NCI-H82 treated with DMSO at 0.1 percent for 48 hours (cell line): ENCODE results near the gene EYS.
"Not testable (repeated sequence)": the region's sequence is repeated elsewhere in the genome, so short reads cannot be mapped to it uniquely, and the experiment has no call there.

Experiments used
- DNase-seq: peaks from one replicate; lab custom pipeline; 2025; ENCODE audit not compliant: unreplicated experiment; lab: John Stamatoyannopoulos, UW

The EYS gene

DNA sequence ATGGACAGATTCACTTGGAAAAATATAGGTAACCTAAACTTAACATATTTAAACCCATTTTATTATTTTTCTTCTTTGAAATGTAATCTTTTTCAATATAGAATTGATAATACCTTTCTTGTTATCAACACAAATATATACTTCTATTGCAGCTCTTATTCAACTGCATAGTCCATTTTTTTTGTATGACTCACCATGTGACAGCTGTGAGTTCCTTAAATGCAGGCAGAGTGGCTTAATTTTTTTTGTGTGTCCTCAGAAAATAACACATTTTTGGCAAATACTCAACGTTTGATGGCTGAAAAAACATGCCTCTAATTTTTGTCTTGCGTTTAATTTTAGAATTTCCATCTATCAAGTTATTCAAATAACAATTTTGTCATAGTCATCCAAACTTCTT lies 1616.7 kb downstream of the EYS start:
- DNase-seq: no peak

DNA sequence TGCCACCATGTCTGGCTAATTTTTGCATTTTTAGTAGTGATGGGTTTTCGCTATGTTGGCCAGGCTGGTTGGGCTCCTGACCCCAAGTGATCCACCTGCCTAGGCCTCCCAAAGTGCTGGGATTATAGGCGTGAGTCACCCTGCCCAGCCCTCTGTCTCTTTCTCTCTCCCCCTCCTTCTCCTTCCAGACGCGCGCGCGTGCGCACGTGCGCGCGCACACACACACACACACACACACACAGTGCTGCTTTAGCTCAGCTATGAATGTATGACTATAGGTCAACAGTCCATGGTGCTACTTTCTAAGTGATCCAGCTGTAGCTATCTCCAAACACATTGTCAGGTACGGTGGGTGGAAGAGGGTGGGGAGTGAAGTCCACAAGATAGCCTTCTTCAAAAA lies 1621.9 kb downstream of the EYS start:
- no peak for DNase-seq

DNA sequence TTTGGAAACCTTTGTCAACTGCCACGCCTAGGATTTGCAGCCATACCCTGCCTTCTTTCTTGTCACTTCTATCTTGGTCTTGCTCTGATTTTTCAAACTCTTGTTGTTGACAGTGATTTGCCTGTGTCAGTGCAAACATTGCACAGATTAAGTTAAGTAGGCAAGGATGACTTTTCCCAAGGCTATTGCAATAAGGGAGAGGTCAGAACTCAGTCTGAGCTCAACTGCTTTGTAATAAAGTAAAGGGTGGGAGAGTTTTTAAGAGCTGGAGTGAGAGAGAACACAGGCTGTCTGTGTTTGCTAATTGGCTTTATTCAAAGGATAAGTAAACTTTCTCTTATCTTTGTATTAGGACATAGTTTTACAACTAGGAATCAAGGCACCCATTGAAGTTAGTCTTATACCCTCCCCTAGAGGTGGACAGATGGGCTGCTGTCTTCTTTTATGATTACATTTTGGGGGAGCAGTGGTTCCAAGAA lies 1622.8 kb downstream of the EYS start:
- DNase-seq: no peak

DNA sequence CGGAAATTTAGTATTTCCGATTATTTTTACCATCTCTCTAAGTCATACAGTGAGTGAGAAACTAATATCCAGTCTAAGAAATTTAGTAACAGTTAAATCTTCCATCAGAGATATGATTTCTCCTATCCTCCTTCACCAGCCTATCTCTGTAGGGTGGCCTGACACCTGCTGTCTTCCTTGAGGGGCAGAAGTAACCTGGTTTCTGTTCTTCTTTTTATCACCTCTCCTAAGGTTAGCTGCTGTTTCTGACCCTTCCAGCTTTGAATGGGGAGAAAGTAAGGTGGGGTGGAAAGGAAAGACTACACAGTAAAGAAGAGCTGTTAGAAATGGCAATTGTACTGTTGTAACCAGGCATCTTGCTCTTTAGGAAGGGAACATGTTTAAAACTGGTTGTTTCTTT lies 1623.8 kb downstream of the EYS start:
- DNase-seq: no peak

DNA sequence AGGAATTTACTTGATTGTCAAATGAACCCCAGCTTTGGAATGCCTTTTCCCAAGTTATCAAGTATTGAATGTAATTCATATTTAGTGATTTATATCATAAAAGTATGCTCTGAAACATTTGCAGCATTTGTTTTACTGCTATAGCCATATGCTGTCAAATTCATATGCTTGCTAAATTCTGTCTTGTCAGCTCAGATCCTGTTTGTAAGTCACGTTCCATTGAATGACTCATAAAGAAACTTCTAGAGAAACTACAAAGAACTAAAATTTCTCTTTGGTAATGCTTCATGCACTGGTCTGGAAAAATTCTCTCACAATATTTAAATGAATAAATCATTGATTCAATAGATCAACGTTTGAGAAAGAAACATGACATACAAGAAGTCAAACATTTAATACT lies 1625.6 kb downstream of the EYS start:
- DNase-seq: no peak

DNA sequence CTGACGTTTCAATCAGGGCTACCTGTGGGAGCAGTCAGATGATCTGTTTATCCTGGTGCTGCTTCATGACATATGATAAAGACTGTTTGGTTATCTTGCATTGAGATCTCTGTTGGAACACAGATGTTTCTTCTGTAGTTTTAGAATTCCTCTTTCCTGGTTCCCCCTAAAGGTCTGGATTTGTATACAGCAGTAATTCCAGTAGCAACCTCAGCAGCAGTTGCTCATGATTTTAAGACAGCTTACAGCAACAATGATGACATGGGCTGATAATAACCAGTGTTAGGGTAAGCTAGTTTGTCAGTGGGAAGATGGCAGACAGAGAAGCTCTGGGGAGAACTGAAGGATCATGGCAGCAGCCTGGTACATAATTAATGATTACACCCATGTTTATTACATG lies 1632.0 kb downstream of the EYS start:
- DNase-seq: no peak

DNA sequence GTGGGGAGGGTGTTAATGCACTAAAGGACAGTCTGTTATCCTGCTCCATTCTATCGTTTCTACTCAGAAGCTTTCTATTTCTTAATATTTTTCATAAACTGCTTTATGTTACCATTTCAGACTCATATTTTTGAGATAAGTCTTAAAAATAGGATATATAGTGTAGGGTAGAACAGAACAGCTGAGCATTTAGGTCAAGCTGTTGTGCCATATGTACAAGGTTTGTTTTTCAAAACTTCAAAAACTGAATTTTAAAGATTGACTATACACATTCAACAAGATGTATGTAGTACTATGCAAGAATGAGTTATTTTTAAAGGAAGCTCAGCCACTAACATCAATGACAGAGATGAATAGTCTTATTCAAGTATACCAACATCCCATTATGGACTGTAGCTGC lies 1634.3 kb downstream of the EYS start:
- DNase-seq: no peak

DNA sequence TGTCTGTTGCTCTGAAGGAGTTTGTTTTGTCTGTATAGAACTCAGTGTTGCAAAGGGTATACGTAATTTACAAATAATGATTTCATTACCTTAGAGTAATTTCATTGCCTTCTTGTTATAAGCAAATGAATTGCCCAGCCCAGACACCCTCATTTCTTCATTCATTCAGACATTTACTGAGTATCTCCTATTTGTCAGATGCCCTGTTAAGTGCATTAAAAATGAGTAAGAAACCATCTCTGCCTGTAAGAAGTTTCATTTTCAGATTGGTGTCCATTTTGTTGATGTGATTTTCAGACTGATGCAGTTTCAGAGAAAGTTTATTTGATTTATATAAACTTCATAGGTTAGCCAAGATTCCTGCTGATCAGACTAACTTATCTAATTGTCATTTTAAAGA lies 1642.1 kb downstream of the EYS start:
- DNase-seq: no peak

DNA sequence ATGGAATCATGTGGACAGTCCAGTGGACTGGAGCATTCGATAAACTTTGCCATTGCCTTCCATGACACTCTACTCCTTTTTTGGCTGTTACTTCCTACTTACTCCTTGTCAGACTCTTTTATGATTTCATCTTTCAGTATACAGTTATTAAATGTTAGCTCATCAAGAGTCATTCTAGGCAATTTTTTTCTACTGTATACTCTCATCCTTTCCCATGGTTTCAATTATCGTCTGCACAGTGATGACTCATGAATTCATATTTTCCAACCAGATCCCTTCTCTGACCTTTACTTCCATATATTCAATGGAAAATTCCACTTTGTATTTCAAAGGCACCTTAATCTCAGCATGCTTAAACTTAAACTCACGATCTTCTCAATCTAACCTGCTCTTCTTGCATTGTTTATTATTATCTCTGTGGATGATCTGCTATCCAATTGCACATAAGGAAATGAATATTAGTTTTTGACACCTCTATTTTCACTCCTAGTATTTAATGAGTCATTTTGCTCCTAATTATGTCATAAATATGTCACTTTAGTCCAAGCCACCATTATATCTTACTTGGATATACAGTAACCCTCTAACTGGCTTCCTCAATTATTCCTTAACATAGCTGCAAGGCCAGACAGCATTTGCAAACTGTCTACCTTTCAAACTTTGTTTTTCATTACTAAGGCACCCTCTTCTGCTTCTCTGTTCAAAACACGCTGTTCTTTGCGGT lies 1643.9 kb downstream of the EYS start:
- no peak for DNase-seq

DNA sequence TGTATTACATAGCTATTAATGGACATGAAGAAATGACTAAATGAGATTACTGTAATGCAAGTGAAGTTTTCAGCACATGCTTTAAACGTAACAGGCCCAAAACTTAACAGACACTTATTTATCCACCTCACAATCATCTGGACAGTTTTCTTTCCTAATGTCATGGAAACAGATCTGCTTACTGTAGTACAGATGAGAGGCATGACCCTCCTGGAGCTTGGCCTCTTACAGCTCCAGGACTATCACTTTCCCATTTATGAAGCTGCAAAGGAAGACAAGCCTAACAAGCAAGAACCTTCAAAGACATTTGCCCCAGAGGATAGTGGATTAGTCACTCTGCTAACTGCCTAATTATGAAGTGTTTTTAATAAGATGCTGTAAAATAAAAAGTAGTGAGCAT lies 1652.2 kb downstream of the EYS start:
- DNase-seq: no peak

DNA sequence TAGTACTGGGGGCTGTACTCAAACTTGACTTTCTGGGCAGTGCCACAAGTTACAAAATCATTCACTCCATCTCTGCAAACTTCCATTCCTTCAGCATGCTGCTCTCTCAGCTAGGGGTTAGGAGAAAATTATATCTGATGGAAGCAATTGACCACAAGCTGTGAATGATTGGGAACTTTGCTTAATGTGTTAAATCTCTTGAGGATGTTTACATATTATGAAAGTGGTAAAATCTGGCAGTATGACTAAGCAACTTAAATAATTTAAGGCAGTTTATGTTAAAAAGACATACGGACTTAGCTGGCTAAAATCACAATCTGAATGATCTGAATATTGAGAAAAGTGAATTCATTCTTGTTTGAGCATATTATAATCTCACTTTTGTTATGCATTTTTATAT lies 1656.4 kb downstream of the EYS start:
- no peak for DNase-seq

DNA sequence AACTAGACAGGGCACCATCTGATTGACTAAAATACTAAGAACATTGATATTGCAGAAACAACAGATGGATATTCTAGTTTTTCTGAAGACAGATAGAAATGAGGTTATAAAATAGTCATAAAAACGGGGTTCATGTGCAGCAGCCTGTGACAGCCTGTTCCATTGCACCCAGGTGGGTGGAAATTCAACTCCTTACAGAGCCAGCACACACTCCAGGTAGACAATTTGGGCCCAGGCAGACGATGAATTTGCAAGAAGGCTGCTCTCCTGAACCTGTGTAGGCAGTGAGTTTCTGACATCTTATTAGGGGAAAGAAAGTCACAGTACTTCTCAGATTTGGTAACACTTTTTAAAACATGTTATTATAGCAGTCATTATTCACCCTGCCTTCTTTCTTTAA lies 1657.3 kb downstream of the EYS start:
- DNase-seq: no peak

DNA sequence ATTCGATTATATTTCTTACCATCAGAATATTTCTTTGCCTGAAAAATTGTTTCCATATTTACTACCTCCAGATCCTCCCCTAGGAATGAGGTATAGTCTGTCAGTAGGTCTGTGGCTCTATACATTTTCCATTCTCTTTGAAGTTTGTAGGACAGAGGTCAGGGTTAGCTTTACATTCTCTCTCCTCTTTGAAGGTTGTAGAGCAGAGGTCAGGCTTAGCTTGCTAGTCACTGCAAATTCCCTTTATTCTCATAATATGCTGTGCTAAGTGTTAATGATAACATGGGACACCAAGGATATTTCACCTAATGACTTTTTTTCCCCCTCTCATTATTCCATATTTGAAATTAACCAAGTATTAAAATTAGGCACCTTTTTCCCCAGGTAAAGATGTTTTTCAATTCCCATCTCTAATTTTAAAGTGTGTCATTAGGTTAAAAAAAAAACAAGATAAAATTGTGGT lies 1660.2 kb downstream of the EYS start:
- DNase-seq: no peak

DNA sequence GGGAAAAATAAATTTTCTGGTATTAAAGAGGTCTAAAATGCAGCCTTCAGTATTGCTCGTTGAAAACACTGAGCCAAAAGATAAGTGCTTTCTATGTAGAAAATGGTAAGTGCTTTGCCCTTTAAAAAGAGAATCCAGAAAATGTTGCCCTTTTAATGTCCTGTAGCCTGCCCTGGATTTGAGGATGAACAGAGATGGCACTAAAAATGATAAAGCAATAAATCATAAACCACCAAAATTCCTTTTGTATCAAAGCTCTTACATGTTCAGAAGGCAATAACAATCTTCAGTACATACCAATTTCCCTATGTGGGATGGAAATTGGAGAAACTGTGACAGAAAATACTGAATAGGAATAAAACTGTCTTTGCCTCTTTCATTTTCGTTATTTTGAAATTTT lies 1665.7 kb downstream of the EYS start:
- DNase-seq: no peak

DNA sequence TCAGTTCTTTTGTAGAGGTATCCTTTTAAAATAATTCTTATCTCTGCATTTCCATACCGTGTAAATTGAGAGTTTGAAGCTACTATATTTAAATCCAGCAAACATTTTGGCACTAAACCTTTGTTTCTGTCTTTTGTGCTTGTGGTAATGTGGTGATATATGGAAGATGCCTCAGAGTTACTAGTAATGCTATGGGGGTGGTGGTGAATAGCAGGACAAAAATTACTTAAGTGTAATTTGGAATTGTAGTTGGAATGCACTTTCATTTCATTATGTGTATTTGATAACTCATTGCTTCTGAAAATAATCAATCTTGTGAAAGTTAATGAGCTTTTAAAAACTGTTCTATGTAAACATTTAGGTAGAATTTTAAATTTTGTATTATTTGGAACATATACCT lies 1666.9 kb downstream of the EYS start:
- DNase-seq: no peak

DNA sequence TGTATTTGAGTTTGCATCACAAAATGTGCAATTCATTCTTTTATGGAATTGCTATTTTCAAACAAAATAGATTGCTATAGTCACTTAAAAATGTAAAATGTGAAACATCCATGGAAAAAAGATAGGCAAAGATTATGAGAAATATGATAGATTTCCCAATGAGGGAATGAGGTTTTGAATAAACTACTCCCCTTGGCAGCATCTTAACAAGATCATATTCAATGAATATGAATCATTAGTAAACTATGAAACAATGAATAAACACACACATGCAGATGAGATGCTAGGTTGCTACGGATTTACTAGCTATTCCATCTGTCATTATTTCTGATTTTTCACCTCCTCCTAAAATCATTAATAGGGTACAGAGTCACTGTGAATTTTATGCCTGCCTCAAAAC lies 1669.6 kb downstream of the EYS start:
- DNase-seq: no peak

DNA sequence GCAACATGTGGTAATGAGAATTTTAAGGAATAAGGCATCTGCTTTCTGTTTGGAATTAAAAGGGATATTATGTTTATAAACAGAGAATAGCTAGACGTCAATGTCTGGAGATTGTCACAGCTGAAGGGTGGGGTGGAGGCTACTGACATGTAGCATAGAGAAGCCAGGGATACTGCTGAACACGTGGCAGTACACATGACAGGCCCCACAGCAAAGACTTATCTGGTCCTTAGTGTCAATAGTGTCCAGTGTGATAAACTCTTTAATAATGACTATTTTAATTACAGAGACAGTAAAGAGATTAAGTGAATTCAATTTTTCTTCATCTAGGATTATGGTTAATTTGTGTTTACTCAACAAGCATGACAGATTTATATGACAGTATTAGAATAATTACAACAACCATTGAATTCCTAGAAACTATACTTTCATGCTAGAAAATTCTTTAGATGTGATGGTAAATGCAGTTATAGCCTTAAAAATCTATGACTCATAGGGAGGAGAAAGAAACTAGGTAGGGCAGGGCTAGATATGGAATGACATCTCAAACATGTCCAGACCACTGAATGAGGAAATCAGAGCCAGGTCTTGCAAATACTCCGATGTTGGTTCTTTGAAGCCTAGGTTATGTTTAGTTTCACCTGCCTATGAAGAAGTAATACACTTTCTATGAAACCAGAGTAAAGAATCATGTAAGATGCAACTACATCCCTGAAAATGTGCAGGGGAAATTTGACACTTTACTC lies 1671.9 kb downstream of the EYS start:
- DNase-seq: no peak

DNA sequence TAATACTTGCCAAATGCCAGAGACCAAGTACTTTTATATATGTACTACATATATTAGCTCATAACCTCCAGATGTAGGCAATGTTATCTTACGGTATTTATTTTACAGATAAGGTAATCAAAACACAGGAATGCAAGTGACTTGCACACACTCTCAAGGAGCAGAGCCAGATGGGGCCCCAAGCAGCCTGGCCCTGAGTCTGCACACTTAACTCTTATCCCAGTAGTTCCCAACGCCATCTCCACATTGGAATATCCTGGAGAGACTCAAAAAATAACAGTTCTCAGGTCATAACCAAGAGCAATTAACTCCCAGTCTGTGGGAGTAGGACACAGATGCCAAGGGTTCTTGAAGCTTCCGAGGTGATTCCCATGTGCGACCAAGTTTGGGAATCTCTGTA lies 1672.7 kb downstream of the EYS start:
- no peak for DNase-seq

DNA sequence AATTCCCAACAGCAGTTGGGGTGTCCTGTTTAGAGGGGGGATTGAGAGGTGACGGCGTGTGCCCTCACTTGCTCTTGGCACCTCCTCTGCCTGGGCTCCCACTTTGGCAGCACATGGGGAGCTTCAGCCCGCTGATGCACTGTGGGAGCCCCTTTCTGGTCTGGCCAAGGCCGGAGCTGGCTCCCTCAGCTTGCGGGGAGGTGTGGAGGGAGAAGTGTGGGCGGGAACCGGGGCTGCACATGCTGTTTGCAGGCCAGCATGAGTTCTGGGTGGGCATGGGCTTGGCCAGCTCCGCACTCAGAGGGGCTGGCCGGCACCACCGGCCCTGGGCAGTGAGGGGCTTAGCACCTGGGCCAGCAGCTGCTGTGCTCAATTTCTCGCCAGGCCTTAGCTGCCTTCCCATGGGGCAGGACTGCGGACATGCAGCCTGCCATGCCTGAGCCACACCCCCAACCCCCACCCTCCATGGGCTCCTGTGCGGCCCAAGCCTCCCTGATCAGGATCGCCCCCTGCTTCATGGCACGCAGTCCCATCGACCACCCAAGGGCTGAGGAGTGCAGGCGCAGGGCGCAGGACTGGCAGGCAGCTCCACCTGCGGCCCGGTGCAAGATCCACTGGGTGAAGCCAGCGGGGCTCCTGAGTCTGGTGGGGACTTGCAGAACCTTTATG lies 1675.9 kb downstream of the EYS start:
- DNase-seq: not testable (repeated sequence)

DNA sequence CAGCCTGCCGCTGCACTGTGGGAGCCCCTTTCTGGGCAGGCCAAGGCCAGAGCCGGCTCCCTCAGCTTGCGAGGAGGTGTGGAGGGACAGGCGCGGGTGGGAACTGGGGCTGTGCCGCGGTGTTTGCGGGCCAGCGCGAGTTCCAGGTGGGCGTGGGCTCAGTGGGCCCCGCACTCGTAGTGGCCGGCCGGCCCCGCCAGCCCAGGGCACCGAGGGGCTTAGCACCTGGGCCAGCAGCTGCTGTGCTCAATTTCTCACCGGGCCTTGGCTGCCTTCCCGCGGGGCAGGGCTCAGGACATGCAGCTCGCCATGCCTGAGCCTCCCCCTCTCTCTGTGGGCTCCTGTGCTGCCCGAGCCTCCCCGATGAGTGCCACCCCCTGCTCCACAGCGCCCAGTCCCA lies 1683.3 kb downstream of the EYS start:
- no peak for DNase-seq

DNA sequence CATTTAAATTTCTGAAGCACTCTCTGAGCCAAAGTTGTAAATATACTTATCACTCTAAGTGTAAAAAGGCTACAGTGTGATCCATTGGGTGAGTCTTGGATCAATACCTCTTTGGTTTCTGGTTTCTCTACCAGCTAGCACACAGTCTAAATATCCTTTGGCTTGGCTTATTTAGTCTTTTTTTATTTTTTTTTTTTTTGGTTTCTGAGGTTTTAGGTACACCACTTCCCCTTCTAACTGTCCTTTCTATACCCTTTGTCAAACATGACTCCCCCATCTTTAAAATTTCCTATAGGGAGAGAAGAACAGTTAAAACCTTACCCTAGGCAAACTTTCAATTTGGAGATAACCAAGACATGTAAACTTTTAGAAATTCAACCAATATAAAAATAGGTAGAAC lies 1692.4 kb downstream of the EYS start:
- DNase-seq: no peak

DNA sequence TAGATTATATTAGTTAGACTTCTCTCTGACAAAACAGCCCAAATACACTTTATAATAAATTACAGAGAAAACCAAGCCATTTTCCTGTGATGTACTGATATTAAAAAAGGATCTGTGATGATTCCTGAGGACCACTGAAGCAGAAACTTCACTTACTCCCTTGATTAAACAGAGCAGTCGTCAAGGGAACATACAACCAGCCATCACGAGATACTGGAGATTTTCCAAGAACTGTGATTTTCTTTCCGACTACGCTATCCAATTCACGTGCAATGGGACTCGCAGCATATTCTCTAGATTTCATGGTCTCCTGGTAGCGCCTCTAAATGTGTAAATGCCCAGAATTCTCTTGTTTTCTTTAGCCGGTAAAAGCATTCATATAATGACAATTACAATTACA lies 1694.0 kb downstream of the EYS start:
- no peak for DNase-seq
